ENCODE measurements around the gene PALMD. TPM values are rescaled to one million over a fixed set of nuclear protein-coding genes. Genes with fewer than 3 reads are reported as not detected.

PALMD gene
- total RNA-seq, 1 donor from 2014 or later = not detected

- H3K36me3 Mint-ChIP-seq = no peaks in the 10 kb centered on the region
- peaks cover 11% of the 10 kb centered on the region for H3K4me1 ChIP-seq
- H3K9me3 ChIP-seq (ENCODE audit: low read depth) = no peaks in the 10 kb centered on the region
- no peaks in the 10 kb centered on the region for H3F3A ChIP-seq (ENCODE audit: low read depth)
- no peak overlapping the region for H3K9ac ChIP-seq
- no peak overlapping the region for H3K27ac ChIP-seq
- no peaks in the 10 kb centered on the region for H3K9me3 Mint-ChIP-seq
- H3K4me3 ChIP-seq = no peak overlapping the region
- DNase-seq (ENCODE audit: low spot score) = no peak
- no peak overlapping the region for H3K4me3 Mint-ChIP-seq
- H3K36me3 ChIP-seq = no peaks in the 10 kb centered on the region
- no peaks in the 10 kb centered on the region for H3K79me2 ChIP-seq (ENCODE audit: low read depth)
- H3K4me2 ChIP-seq = no peak overlapping the region
- H4K20me1 ChIP-seq (ENCODE audit: low read depth) = no peaks in the 10 kb centered on the region
- H3K4me1 Mint-ChIP-seq = peaks cover 3% of the 10 kb centered on the region
- no peaks in the 10 kb centered on the region for H3K27me3 ChIP-seq
- peaks cover 2% of the 10 kb centered on the region for H3K27me3 Mint-ChIP-seq (ENCODE audit: insufficient read depth, low read depth)
- no peak overlapping the region for H2AFZ ChIP-seq (replicated peaks)
- H3K27ac Mint-ChIP-seq = no peak overlapping the region
- TF ChIP-seq, protein P1, sequence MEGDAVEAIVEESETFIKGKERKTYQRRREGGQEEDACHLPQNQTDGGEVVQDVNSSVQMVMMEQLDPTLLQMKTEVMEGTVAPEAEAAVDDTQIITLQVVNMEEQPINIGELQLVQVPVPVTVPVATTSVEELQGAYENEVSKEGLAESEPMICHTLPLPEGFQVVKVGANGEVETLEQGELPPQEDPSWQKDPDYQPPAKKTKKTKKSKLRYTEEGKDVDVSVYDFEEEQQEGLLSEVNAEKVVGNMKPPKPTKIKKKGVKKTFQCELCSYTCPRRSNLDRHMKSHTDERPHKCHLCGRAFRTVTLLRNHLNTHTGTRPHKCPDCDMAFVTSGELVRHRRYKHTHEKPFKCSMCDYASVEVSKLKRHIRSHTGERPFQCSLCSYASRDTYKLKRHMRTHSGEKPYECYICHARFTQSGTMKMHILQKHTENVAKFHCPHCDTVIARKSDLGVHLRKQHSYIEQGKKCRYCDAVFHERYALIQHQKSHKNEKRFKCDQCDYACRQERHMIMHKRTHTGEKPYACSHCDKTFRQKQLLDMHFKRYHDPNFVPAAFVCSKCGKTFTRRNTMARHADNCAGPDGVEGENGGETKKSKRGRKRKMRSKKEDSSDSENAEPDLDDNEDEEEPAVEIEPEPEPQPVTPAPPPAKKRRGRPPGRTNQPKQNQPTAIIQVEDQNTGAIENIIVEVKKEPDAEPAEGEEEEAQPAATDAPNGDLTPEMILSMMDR (IDR thresholded peaks at IDR 0.05) = no peak
- TF ChIP-seq EZH2phosphoT487 (IDR thresholded peaks at IDR 0.05) = no peak
- no peak for TF ChIP-seq EZH2 (IDR thresholded peaks at IDR 0.05)
Measured at GRCh38 chr1:99638853-99639252, 7.1 kb upstream of the PALMD start.

GRCh38 chr1:99639408-99639807 lies 6.5 kb upstream of the PALMD start:
- Histone ChIP-seq H3K9me3 (ENCODE audit: low read depth) (no peaks in the 10 kb centered on the region), H3K36me3 (no peaks in the 10 kb centered on the region), H3K27ac (no peak overlapping the region), H2AFZ (replicated peaks) (no peak overlapping the region), H3K4me3 (no peak overlapping the region), H3K9ac (no peak overlapping the region), H3K79me2 (ENCODE audit: low read depth) (no peaks in the 10 kb centered on the region), H3K4me2 (no peak overlapping the region), H3F3A (ENCODE audit: low read depth) (no peaks in the 10 kb centered on the region), H3K4me1 (peaks cover 11% of the 10 kb centered on the region), H4K20me1 (ENCODE audit: low read depth) (no peaks in the 10 kb centered on the region), H3K27me3 (no peaks in the 10 kb centered on the region)
- H3K4me1 Mint-ChIP-seq = peaks cover 3% of the 10 kb centered on the region
- TF ChIP-seq EZH2 (IDR thresholded peaks at IDR 0.05) (no peak), EZH2phosphoT487 (IDR thresholded peaks at IDR 0.05) (no peak)
- TF ChIP-seq, protein P1 (IDR thresholded peaks at IDR 0.05) = no peak
- no peak overlapping the region for H3K4me3 Mint-ChIP-seq
- H3K27ac Mint-ChIP-seq = no peak overlapping the region
- no peaks in the 10 kb centered on the region for H3K36me3 Mint-ChIP-seq
- DNase-seq (ENCODE audit: low spot score) = no peak
- H3K9me3 Mint-ChIP-seq = no peaks in the 10 kb centered on the region
- peaks cover 2% of the 10 kb centered on the region for H3K27me3 Mint-ChIP-seq (ENCODE audit: insufficient read depth, low read depth)

- Histone ChIP-seq H3K4me1 (peaks cover 11% of the 10 kb centered on the region), H3K9me3 (ENCODE audit: low read depth) (no peaks in the 10 kb centered on the region), H3F3A (ENCODE audit: low read depth) (no peaks in the 10 kb centered on the region), H3K4me2 (no peak overlapping the region), H3K27ac (no peak overlapping the region), H3K79me2 (ENCODE audit: low read depth) (no peaks in the 10 kb centered on the region), H3K9ac (no peak overlapping the region), H3K36me3 (no peaks in the 10 kb centered on the region), H4K20me1 (ENCODE audit: low read depth) (no peaks in the 10 kb centered on the region), H2AFZ (replicated peaks) (no peak overlapping the region), H3K4me3 (no peak overlapping the region), H3K27me3 (no peaks in the 10 kb centered on the region)
- no peaks in the 10 kb centered on the region for H3K36me3 Mint-ChIP-seq
- peaks cover 2% of the 10 kb centered on the region for H3K27me3 Mint-ChIP-seq (ENCODE audit: insufficient read depth, low read depth)
- TF ChIP-seq EZH2phosphoT487 (IDR thresholded peaks at IDR 0.05) = no peak
- TF ChIP-seq, protein P1 (IDR thresholded peaks at IDR 0.05) = no peak
- TF ChIP-seq EZH2 (IDR thresholded peaks at IDR 0.05) = no peak
- H3K4me3 Mint-ChIP-seq = no peak overlapping the region
- H3K27ac Mint-ChIP-seq = no peak overlapping the region
- no peak for DNase-seq (ENCODE audit: low spot score)
- H3K9me3 Mint-ChIP-seq = no peaks in the 10 kb centered on the region
- H3K4me1 Mint-ChIP-seq = peaks cover 3% of the 10 kb centered on the region
Measured at GRCh38 chr1:99639945-99640344, 6.0 kb upstream of the PALMD start.

Measured in neural progenitor cell (in vitro differentiated cells).